Pancreas (tissue), 10 donors: Measurements from ENCODE around the gene DLG2. TPM values are rescaled to one million over a fixed set of nuclear protein-coding genes. Genes with fewer than 3 reads are reported as not detected.

Source experiments
- ATAC-seq, 4 donors: fragments of 200-7000 bp; cut with Tn5 transposase; one replicate each; pipeline versions ENCODE4 v1.8.0 to v1.9.1; 2020; ENCODE audit warnings: mild to moderate bottlenecking in 4 of 4, moderate library complexity in 4 of 4
- DNase-seq, 6 donors: peaks; one replicate each; pipeline ENCODE4 v3.0.0-alpha.2; 2020
- FAIRE-seq: peaks from 2 replicates; lab custom pipeline; 2012; peaks lifted over from hg19 to GRCh38; lab: Jason Lieb, UNC
- H3K27ac ChIP-seq, 4 donors: fragments of 200-600 bp; sonication (generic); 1 replicate in 3 of 4; 2 replicates in 1 of 4; pipeline versions ENCODE4 v1.5.0 to v1.8.0; 2020
- H3K27me3 ChIP-seq, 4 donors: fragments of 200-600 bp; one replicate each; pipeline ENCODE4 v1.8.0; 2021
- H3K36me3 ChIP-seq, 3 donors: fragments of 200-600 bp; sonication (generic) in 1 of 3; one replicate each; pipeline versions ENCODE4 v1.5.0 to v1.8.0; 2020 to 2021
- H3K4me1 ChIP-seq, 3 donors: fragments of 200-600 bp; one replicate each; pipeline ENCODE4 v1.8.0; 2021
- H3K4me3 ChIP-seq, 4 donors: fragments of 200-600 bp; sonication (generic) in 2 of 4; one replicate each; pipeline versions ENCODE4 v1.5.0 to v1.8.0; 2020 to 2021
- H3K9me3 ChIP-seq, 4 donors: fragments of 200-600 bp; one replicate each; pipeline ENCODE4 v1.8.0; 2021
- CTCF ChIP-seq, 4 donors: fragments of 200-600 bp; sonication (generic) in 3 of 4; IDR thresholded peaks; one replicate each; pipeline versions ENCODE4 v1.5.0 to v1.8.0; 2021; ENCODE audit warnings: antibody characterized with exemption in 4 of 4
- WGBS, 2 donors: extraction: QIAGEN DNeasy Blood & Tissue Kit; methylation state at CpG; one replicate each; pipeline ENCODE4 v1.1.7; 2013; 5-methylcytosine and 5-hydroxymethylcytosine counted together
- intact Hi-C, 3 donors: fragments of 100-400 bp; cut with DNase I; formaldehyde crosslinking; loops; one replicate each; pipeline versions ENCODE4 v1.11.1 to v1.14.2; 2022
- polyA plus RNA-seq, 2 donors: library from polyadenylated mRNA; stranded (reverse); fragments of 200-250 nt; gene quantifications; one replicate each; pipeline ENCODE4 v1.2.3, GENCODE V29; 2013
- total RNA-seq, 6 donors: library from RNA; stranded (reverse); fragmentation: NEBNext Ultra II Directional in 4 of 6; extraction: Animal tissue kit (Norgen Biotek cat#: 25700) in 4 of 6; gene quantifications; one replicate each; pipeline versions ENCODE4 v1.2.1 to v1.2.4, GENCODE V29; 2021 to 2023
- donor health status: healthy with polysubstance abuse.
- donor health status: DM: no; HTN: no; CAD: no; lungs with moderate emphysema.
- donor health status: DM: no; HTN: no; CAD: no.
- donor health status: control.
- donor health status: control.
- donor health status: Bipolar disorder and iron deficiency.
- donor health status: DM: yes; HTN: yes; CAD: no.
- donor health status: DM: no; HTN: no; CAD: no.
- donor health status: DM: no; HTN: no; CAD: no.
- donor health status: DM: yes; HTN: yes; CAD: no.

Gene DLG2
- total and polyA plus RNA-seq, 8 donors: 1.2 to 5.4 (median 3.6) TPM

- H3K27ac ChIP-seq: peak overlapping the region; percentile 25 to 74 (median 66)
- WGBS, 2 donors: 26 to 49% methylated on average over 2 of the region's 2 CpGs
- TF ChIP-seq CTCF (IDR thresholded peaks at IDR 0.05): no peak
Measured at GRCh38 chr11:83410605-83411565, 2216.3 kb downstream of the DLG2 start.

DNA sequence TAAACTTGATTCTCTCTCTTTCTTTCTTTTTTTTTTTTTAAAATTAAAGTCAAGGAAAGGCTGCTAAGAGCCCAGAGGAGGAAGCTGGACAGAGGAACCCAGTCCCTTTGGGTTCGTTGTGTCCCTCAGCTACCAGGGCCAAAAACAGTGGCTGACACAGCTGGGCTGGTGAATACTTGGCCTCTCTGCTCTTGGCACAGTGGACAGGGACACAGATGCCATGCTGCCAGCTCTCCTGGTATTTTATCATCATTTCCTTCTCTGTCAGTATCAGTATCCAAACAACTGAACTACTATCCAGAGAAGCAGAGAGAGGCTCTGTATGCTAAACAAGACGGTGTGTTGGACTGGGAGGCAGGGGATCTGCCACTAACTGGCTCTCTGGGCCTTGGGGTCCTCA, 2217.3 kb downstream of the DLG2 start:
- Histone ChIP-seq H3K27ac (peak overlapping the region; percentile 25 to 74 (median 66)), H3K4me3 (no peak overlapping the region), H3K4me1 (peaks cover 19 to 22% (median 19%) of the 10 kb centered on the region in 3 donors), H3K9me3 (no peaks in the 10 kb centered on the region), H3K36me3 (no peaks in the 10 kb centered on the region), H3K27me3 (no peaks in the 10 kb centered on the region)
- FAIRE-seq: no peak
- TF ChIP-seq CTCF (IDR thresholded peaks at IDR 0.05): no peak
- 37 to 48% methylated on average over 2 of the region's 2 CpGs for WGBS, 2 donors
- peak; percentile 42 to 68 (median 58) for ATAC-seq
- DNase-seq: peak in 4 of 6 donors; percentile 22 to 64 (median 48)
- intact Hi-C loops: no loop called here

More at GRCh38 chr11:83410605-83411565, 2216.3 kb downstream of the DLG2 start:
- no peaks in the 10 kb centered on the region for H3K27me3 ChIP-seq
- peaks cover 19 to 22% (median 19%) of the 10 kb centered on the region in 3 donors for H3K4me1 ChIP-seq
- DNase-seq: peak in 5 of 6 donors; percentile 82 to 91 (median 88)
- H3K36me3 ChIP-seq: no peaks in the 10 kb centered on the region
- intact Hi-C loops: no loop called here
- no peak for FAIRE-seq
- peak overlapping the region in 3 of 4 donors; percentile 7 to 39 (median 29) for H3K4me3 ChIP-seq
- ATAC-seq: peak; percentile 92 to 94 (median 94)
- H3K9me3 ChIP-seq: no peaks in the 10 kb centered on the region

DNA sequence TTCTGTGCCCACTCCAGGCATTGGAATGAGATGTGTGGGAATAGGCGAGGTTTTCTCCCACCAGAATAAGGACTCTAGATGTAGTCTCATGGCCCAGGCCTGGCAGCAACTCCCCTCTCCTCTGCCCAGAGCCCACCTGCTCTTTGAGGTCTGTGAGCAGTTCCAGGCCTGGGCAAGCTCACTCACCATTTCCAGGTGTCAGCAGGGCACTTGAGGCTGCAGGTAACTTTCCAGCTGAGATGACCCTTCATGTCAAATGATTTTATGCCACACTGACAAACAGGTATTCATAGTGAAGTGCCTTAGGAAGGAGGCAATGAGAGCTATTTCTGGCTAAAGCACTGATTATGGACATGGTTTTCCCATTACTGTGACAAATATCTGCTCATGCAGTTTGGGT, 2217.7 kb downstream of the DLG2 start:
- Histone ChIP-seq H3K4me3 (no peak overlapping the region), H3K27ac (peak overlapping the region; percentile 25 to 74 (median 66)), H3K9me3 (no peaks in the 10 kb centered on the region), H3K36me3 (no peaks in the 10 kb centered on the region), H3K27me3 (no peaks in the 10 kb centered on the region), H3K4me1 (peaks cover 19 to 22% (median 19%) of the 10 kb centered on the region in 3 donors)
- intact Hi-C loops: no loop called here
- FAIRE-seq (no peak), DNase-seq (peak in 1 of 6 donors; percentile 23), ATAC-seq (no peak)
- WGBS, 2 donors: 86 to 92% methylated on average over 1 of the region's 1 CpG
- TF ChIP-seq CTCF (IDR thresholded peaks at IDR 0.05): no peak

- peaks cover 19 to 22% (median 19%) of the 10 kb centered on the region in 3 donors for H3K4me1 ChIP-seq
- WGBS, 2 donors: 76 to 77% methylated on average over 1 of the region's 1 CpG
- no peaks in the 10 kb centered on the region for H3K27me3 ChIP-seq
- intact Hi-C loops: no loop called here
- no peak for TF ChIP-seq CTCF (IDR thresholded peaks at IDR 0.05)
- H3K27ac ChIP-seq: peak overlapping the region in 3 of 4 donors; percentile 25 to 74 (median 69)
- no peak overlapping the region for H3K4me3 ChIP-seq
- FAIRE-seq: no peak
- H3K36me3 ChIP-seq: no peaks in the 10 kb centered on the region
- no peak for DNase-seq
- no peak for ATAC-seq
- no peaks in the 10 kb centered on the region for H3K9me3 ChIP-seq
Measured at GRCh38 chr11:83408946-83409345, 2218.2 kb downstream of the DLG2 start.

Other genes starting within 250 kb of the DLG2 start
- gene TMEM126B, start 1.2 kb upstream of the DLG2 start, total RNA-seq: 10 to 100 TPM in 5 of 6 donors, 1 to 10 TPM in 1; 9.7 to 25.0 (median 15.3) TPM
- 10 to 100 TPM; 34.1 to 39.3 TPM for gene TMEM126B, start 1.2 kb upstream of the DLG2 start, polyA plus RNA-seq
- 10 to 100 TPM in 5 of 6 donors, 1 to 10 TPM in 1; 9.6 to 18.2 (median 13.7) TPM for gene TMEM126A, start 20.6 kb upstream of the DLG2 start, total RNA-seq
- 10 to 100 TPM; 26.7 to 27.8 TPM for gene TMEM126A, start 20.6 kb upstream of the DLG2 start, polyA plus RNA-seq
- 10 to 100 TPM; 13.7 to 25.8 (median 20.2) TPM for gene CREBZF, start 37.8 kb upstream of the DLG2 start, total RNA-seq
- gene CREBZF, start 37.8 kb upstream of the DLG2 start, polyA plus RNA-seq: 10 to 100 TPM; 41.4 to 41.6 TPM
- gene CCDC89, start 58.9 kb upstream of the DLG2 start, total RNA-seq: under 1 TPM in 2 of 6 donors, not detected in 4; 0.12 to 0.62 TPM
- gene CCDC89, start 58.9 kb upstream of the DLG2 start, polyA plus RNA-seq: under 1 TPM; 0.11 to 0.31 TPM
- 10 to 100 TPM in 1 of 6 donors, 1 to 10 TPM in 5; 2.8 to 12.2 (median 4.1) TPM for gene SYTL2, start 183.8 kb upstream of the DLG2 start, total RNA-seq
- gene SYTL2, start 183.8 kb upstream of the DLG2 start, polyA plus RNA-seq: 1 to 10 TPM; 2.5 to 4.1 TPM
- not detected for gene CCDC83, start 228.0 kb upstream of the DLG2 start, total RNA-seq
- not detected for gene CCDC83, start 228.0 kb upstream of the DLG2 start, polyA plus RNA-seq